GM19351 (cell line): ENCODE data around the gene CSH1.
"Not testable (repeated sequence)": the region's sequence is repeated elsewhere in the genome, so short reads cannot be mapped to it uniquely, and the experiment has no call there.

ENCODE experiments used
- ATAC-seq: cut with Tn5 transposase; IDR thresholded peaks from one replicate; pipeline ENCODE4 v1.9.1; 2021; ENCODE audit warnings: mild to moderate bottlenecking, moderate library complexity; ENCODE audit not compliant: unreplicated experiment

The CSH1 gene

DNA sequence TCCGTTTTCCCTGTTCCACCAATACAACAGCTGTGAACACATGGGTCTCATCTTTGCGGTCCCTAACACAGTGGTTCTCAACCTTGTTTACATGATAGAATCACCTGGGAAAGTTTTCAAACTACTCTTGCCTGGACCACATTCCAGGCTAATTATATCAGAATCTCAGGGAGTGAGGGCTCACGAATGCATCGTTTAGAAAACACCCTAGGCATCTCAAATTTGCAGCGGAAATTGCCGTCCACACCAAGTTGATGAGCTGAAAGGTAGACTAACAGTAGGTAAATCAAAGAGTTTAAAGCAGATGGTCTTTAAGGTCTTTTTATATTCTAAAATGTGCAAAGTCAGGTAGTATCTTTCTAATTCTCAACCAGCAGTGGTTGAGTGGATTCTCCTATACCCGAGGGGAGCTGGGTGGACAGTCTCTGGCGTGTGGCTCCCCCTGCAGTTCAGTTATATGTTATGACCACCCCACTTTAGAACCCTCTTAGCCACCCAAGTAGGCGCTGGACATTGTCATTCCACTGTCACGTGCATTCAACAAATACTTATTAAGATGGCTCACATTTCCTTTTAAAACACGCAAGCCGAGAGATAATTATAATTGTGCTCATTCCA lies 10.9 kb upstream of the CSH1 start:
- not testable (repeated sequence) for ATAC-seq

DNA sequence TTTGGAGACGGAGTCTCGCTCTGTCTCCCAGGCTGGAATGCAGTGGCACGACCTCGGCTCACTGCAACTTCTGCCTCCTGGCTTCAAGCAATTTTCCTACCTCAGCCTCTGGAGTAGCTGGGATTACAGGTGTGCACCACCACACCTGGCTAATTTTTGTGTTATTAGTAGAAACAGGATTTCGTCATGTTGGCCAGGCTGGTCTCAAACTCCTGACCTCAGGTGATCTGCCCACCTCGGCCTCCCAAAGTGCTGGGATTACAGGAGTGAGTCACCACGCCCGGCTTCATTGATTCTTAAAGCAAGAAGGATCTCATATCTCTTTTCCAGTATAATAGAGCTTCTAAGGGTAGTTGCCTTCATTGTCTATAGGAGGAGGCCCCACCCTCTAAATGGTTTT lies 8.4 kb upstream of the CSH1 start:
- ATAC-seq: not testable (repeated sequence)

DNA sequence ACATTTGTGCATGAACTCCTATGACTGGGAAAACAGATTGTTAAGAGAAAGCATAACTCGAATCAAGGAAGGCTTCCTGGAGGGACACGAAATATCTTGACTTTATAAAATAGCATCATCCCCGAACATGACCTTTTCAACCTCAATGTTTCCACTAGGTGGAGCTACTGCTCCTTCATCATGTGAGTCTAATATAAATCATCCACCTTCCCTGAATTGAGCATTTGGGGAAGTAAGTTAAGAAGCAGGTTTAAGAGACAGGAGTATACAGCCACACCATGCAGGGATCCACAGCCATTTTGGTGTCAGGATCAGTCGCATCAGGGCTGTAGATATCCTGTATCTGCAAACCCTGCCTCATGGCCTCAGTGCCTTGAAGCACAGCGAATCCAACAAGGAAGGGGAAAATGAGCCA lies 7.4 kb upstream of the CSH1 start:
- ATAC-seq: not testable (repeated sequence)

DNA sequence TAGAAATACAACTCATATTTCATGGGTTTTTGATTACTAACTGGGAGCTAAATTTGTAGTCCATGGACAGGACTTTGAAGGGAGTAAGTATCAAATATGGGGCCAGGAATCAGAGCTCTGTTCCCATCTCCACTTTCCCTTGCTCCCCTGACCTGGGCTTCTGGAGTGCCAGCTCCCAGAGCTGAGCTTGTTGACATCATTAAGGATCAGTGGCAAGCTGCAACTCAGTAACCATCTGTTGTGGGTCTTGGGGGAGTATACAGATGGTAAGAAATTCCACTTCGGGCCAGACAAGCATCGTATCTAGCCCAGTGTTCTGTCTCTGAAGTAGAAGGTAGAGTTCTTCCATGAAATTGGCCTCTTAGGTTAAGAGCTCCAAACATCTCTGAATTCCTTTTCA lies 5.6 kb upstream of the CSH1 start:
- not testable (repeated sequence) for ATAC-seq

DNA sequence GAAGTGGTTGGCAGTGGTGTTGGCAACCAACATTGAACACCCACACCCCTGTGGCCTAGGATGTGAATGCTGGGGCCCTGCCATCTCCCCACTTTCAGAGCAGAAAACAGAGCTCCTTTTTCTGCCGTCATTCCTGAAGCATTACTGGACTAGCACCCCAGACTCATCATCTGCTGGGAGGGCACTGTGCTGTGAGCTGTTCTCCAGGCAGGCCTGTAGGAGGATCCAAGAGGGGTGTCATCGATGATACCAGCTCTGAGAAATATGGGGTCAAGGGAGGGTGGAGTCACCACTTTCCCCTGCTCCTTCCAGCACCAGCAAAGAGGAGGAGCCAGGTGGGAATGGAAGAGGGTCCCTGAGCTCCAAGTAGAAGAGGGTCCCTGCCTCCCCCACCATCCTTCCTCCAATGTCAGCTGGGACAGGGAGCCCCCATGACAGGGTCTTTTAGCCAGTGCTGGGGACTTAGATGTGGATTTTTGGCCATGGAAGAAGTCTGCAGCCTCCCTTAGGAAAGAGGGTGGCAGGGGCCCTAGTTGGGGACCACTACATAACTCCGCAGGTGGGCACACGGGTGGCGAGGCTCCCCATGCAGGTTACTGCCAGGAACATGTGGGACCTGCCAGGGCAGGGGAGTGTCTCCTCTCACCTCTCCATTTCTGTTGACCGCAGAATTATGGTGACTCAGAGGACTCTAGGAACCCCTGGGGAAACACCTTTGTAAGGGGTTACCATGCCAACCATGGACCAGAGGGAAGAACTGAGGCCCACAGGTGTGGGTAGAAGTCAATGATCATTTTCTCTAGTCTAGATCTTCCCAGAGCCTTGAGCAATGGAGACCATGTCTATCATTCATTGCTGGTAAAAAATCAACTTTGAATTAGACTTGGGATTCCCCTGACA lies 2.8 kb upstream of the CSH1 start:
- not testable (repeated sequence) for ATAC-seq

DNA sequence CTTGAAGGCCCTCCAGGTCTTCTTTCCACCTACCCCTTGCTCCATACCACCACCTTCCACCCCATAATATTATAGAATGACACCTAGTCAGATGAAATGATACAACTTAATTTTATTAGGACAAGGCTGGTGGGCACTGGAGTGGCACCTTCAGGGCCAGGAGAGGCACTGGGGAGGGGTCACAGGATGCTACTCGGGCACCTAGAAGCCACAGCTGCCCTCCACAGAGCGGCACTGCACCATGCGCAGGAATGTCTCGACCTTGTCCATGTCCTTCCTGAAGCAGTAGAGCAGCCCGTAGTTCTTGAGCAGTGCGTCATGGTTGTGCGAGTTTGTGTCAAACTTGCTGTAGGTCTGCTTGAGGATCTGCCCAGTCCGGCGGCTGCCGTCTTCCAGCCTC lies 1.6 kb downstream of the CSH1 start:
- ATAC-seq: not testable (repeated sequence)

DNA sequence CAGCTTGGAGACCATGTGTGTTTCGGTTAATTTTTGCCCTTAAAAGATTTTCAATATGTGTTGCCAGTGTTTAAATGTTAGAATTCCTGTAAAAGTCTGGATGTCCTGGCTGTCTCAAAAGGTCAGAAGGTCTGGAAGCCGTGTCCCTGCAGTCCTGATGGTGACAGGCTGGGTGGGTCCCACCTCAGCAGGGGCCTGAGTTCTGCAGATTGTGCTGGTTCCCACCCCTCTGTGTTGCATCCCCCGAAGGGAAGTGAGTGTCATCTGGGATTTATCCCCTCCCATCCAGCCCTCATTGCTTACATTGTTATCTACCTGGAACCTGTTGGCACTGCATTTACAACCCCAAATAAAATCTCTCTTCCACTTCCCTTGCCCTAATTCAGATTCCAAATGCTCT lies 2.4 kb downstream of the CSH1 start:
- not testable (repeated sequence) for ATAC-seq

DNA sequence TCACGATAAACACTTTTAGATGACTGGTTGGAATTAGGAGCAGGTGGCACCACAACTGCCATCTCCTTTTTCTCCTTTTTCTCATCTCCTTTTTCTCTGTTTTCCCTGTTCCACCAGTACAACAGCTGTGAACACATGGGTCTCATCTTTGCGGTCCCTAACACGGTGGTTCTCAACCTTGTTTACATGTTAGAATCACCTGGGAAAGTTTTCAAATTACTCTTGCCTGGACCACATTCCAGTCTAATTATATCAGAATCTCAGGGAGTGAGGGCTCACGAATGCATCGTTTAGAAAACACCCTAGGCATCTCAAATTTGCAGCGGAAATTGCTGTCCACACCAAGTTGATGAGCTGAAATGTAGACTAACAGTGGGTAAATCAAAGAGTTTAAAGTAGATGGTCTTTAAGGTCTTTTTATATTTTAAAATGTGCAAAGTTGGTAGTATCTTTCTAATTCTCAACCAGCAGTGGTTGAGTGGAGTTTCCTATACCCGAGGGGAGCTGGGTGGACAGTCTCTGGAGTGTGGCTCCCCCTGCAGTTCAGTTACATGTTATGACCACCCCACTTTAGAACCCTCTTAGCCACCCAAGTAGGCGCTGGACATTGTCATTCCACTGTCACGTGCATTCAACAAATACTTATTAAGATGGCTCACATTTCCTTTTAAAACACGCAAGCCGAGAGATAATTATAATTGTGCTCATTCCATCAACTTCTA lies 3.9 kb downstream of the CSH1 start:
- ATAC-seq: not testable (repeated sequence)

DNA sequence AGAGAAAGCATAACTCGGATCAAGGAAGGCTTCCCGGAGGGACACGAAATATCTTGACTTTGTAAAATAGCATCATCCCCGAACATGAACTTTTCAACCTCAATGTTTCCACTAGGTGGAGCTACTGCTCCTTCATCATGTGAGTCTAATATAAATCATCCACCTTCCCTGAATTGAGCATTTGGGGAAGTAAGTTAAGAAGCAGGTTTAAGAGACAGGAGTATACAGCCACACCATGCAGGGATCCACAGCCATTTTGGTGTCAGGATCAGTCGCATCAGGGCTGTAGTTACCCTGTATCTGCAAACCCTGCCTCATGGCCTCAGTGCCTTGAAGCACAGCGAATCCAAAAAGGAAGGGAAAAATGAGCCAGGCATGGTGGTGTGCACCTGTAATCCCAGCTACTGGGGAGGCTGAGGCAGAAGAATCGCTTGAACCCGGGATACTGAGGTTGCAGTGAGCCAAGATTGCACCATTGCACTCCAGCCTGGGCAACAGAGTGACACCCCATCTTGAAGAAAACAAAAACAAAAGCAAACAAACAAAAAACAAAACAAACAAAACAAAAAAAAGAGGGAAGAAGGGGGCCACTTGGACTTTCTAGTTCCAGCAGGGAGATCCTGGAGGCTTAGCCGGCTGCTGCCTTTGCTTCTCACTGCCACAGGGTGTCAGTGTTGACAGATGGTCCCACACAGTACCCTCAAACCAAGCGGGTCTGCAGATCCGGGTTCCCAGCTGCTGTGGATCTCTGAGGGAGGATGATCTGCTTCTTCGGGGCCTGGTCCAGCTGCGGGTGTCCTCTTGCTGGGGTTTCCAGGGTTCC lies 7.1 kb downstream of the CSH1 start:
- ATAC-seq: not testable (repeated sequence)

DNA sequence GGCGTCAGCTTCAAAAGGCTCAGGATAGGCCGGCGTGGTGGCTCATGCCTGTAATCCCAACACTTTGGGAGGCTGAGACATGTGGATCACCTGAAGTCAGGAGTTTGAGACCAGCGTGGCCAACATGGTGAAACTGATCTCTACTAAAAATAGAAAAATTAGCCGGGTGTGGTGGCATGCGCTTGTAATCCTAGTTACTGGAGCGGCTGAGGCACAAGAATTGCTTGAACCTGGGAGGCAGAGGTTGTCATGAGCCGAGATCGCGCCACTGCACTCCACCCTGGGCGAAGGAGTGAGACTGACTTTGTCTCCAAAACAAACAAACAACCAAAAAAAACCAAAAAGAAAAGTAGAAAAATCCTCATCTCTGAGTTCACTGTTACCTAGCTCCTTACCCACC lies 11.3 kb downstream of the CSH1 start:
- ATAC-seq: not testable (repeated sequence)

DNA sequence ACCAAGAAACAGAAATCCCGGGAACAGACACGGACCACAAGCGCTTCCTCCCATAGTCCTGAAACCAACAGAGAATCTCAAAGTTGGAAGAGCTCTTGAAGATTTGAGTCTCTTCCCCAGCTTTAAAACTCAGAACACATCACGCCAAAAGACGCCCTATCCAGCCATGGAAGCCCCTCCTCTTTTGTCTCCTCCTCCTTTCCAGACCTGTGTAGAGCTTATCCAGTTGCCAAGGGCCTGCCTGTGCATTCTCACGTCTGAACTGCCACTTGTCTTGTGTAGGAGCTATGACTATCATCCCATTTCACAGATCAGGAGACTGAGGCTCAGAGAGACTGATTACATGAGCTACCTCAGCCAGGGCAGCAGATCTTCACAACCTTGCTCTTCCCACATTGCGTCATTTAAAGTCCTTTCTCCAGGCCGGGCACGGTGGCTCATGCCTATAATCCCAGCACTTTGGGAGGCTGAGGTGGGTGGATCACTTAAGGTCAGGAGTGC lies 13.7 kb downstream of the CSH1 start:
- ATAC-seq: not testable (repeated sequence)

DNA sequence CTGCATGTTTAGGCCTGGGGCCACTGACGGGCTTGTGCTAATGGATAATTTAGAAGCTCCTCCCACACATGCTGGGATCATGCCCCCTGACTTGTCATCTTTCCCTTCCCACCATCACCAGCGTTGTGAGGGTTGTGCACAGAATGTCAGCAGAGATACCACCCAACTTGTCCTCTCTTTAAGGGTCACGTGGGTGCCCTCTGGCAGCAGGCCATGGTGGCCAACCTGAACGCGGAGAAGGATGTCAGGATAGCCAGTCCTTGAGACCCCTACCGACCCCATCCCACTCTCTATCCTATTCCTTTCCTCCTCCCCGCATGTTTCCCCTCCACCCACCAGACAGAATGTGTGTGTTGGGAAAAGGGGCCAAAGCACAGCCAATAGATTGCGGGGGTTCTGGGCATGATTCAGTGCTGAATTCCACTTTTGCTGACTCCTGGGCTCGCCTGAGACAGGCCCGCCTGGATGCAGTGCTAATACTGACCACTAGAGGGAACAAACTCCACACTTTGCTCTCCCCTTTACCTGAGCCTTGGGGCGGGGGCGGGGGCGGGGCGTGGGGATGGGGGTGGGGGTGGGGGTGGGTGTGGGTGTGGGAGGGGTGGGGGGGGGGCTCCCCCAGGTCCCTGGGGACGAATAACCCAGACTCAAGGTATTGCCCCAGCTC lies 14.3 kb downstream of the CSH1 start, which contains the start of gene GH2:
GH2 (minus strand) TSS at position 10 of the 667 bp plus-strand sequence. CDS start 143 bp downstream, outside the sequence.
- no peak for ATAC-seq

DNA sequence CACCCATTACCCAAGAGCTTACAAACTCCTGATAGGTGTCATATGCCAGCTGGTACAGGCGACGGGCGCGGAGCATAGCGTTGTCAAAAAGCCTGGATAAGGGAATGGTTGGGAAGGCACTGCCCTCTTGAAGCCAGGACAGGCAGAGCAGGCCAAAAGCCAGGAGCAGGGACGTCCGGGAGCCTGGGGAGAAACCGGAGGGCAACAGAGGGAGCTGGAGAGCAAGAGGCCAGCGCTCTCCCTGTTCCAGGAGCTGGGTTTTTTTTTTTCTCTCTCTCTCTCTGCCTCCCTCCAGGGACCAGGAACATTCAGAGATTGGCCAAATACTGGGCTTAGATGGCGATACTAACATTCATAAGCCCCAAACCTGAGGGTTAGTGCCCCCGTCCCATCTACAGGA lies 15.0 kb downstream of the CSH1 start:
- not testable (repeated sequence) for ATAC-seq

DNA sequence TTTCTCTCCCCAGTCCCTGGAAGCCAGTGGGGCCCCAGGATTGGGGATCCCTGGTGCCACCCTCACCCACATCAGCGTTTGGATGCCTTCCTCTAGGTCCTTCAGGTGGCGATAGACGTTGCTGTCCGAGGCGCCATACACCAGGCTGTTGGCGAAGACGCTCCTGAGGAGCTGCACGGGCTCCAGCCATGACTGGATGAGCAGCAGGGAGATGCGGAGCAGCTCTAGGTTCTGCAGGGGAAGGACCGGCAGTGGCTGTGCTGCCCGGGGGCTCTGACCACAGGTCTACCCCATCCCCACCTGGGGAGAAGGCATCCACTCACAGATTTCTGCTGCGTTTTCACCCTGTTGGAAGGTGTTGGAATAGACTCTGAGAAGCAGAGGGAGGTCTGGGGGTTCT lies 15.7 kb downstream of the CSH1 start:
- no peak for ATAC-seq

DNA sequence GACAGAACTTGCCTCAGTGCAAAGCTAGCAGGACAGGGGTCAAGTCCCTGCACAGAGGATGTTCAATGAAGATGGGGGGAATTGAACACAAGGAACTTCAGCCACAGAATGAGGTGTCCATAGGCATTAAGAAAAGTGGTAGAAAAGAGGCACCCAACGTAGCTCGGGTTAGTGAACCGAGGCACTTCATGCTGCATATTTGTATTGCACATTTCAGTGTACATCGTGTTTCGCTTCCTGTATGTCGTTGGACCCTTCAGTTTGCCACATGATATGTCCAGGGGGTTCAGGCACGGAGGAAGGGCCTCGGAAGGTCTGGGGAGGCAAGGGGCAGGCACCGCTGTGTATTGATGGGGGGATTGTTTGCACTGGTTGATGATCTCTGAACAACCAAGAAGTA lies 18.0 kb downstream of the CSH1 start:
- not testable (repeated sequence) for ATAC-seq

DNA sequence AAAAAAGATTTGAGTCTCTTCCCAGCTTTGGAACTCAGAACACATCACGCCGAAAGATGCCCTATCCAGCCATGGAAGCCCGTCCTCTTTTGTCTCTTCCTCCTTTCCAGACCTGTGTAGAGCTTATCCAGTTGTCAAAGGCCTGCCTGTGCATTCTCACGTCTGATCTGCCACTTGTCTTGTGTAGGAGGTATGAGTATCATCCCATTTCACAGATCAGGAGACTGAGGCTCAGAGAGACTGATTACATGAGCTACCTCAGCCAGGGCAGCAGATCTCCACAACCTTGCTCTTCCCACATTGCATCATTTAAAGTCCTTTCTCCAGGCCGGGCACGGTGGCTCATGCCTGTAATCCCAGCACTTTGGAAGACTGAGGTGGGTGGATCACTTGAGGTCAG lies 21.7 kb downstream of the CSH1 start:
- not testable (repeated sequence) for ATAC-seq

DNA sequence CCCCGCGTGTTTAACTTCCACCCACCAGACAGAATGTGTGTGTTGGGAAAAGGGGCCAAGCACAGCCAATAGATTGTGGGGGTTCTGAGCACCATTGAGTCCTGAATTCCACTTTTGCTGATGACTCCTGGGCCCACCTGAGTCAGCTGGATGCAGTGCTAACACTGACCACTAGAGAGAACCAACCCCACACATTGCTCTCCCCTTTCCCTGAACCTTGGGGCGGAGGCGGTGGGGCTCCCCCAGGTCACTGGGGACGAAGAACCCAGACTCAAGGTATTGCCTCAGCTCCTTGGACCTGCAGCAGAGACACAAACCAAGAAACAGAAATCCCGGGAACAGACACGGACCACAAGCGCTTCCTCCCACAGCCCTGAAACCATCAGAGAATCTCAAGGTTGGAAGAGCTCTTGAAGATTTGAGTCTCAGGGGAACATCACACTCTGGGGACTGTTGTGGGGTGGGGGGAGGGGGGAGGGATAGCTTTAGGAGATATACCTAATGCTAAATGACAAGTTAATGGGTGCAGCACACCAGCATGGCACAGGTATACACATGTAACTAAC lies 22.2 kb downstream of the CSH1 start:
- not testable (repeated sequence) for ATAC-seq

DNA sequence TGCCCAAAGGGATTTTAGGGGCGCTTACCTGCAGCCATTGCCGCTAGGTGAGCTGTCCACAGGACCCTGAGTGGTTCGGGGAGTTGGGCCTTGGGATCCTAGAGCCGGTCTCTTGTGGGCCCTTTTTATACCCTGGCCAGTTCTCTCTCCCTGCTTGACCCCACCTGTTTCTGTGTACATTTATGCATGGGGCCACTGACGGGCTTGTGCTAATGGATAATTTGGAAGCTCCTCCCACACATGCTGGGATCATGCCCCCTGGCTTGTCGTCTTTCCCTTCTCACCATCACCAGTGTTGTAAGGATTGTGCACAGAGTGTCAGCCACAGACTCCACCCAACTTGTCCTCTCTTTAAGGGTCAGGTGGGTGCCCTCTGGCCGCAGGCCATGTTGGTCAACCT lies 22.8 kb downstream of the CSH1 start, which contains the start of gene CSH2:
CSH2 (minus strand) TSS at position 101 of the 400 bp plus-strand sequence; CDS start at position 38, 63 bp downstream.
- not testable (repeated sequence) for ATAC-seq

DNA sequence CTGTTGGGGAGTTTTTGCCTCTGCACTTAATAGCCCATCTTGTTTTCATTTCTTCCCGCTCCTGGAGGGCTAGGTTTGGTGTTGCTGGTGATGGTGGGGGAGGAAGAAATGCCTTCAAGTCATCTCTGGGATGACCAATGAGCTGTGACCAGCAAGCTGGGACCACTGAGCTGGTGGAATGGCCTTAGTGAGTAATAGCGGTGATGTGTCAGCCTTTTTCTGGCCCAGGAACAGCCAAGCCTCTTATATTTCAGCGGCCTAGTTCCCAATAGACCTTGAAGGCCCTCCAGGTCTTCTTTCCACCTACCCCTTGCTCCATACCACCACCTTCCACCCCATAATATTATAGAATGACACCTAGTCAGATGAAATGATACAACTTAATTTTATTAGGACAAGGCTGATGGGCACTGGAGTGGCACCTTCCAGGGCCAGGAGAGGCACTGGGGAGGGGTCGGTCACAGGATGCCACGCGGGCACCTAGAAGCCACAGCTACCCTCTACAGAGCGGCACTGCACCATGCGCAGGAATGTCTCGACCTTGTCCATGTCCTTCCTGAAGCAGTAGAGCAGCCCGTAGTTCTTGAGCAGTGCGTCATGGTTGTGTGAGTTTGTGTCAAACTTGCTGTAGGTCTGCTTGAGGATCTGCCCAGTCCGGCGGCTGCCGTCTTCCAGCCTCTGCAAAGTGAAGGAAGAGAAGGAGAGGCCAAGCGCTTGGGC lies 24.6 kb downstream of the CSH1 start:
- not testable (repeated sequence) for ATAC-seq
